Activated T-helper 17 cell treated with anti-CD3 and anti-CD28 coated beads, Interleukin-2, amount 50 U/mL, for 72 hours (primary cell): ENCODE measurements around the gene OR10H4. TPM values are rescaled to one million over a fixed set of nuclear protein-coding genes. Genes with fewer than 3 reads are reported as not detected.
A peak's percentile ranks its signal among the peaks of the same experiment; 100 is the strongest.
"Not testable (repeated sequence)": the region's sequence is repeated elsewhere in the genome, so short reads cannot be mapped to it uniquely, and the experiment has no call there.

ENCODE experiments used
- ATAC-seq: fragments of 150-1000 bp; cut with Tn5 transposase; replicated peaks from 2 replicates; pipeline ENCODE4 v1.10.0; 2021; ENCODE audit warnings: mild to moderate bottlenecking, moderate library complexity
- H3K27ac Mint-ChIP-seq: one replicate; pipeline ENCODE4 v1.8.0; 2022; ENCODE audit warnings: mixed read lengths
- H3K27me3 Mint-ChIP-seq: one replicate; pipeline ENCODE4 v1.8.0; 2022; ENCODE audit warnings: mixed read lengths
- H3K36me3 Mint-ChIP-seq: one replicate; pipeline ENCODE4 v1.8.0; 2022; ENCODE audit warnings: low read depth, mild to moderate bottlenecking, mixed read lengths
- H3K4me1 Mint-ChIP-seq: one replicate; pipeline ENCODE4 v1.8.0; 2022; ENCODE audit warnings: mixed read lengths
- H3K4me3 Mint-ChIP-seq: one replicate; pipeline ENCODE4 v1.8.0; 2022; ENCODE audit warnings: mild to moderate bottlenecking, mixed read lengths
- H3K9me3 Mint-ChIP-seq: one replicate; pipeline ENCODE4 v1.8.0; 2022; ENCODE audit warnings: mixed read lengths
- total RNA-seq, 2 donors: library from RNA; stranded (reverse); gene quantifications; one replicate each; pipeline ENCODE4 v1.2.3, GENCODE V29; 2022

Gene OR10H4
- not detected for total RNA-seq

- peaks cover 15% of the 10 kb centered on the region for H3K9me3 Mint-ChIP-seq
- H3K27ac Mint-ChIP-seq: no peak within 1 kb of the TSS
- H3K27me3 Mint-ChIP-seq: peaks cover 52% of the 10 kb centered on the region
- H3K4me1 Mint-ChIP-seq: no peaks in the 10 kb centered on the region
- H3K36me3 Mint-ChIP-seq: peaks cover 6% of the 10 kb centered on the region
- H3K4me3 Mint-ChIP-seq: no peak within 1 kb of the TSS
- no peak for ATAC-seq
These were observed at the start of gene OR10H4 for GRCh38 chr19:15948223-15949058. TSS of gene OR10H4 (plus strand) at chr19:15949008. CDS start at chr19:15949008, 0 bp downstream.

DNA sequence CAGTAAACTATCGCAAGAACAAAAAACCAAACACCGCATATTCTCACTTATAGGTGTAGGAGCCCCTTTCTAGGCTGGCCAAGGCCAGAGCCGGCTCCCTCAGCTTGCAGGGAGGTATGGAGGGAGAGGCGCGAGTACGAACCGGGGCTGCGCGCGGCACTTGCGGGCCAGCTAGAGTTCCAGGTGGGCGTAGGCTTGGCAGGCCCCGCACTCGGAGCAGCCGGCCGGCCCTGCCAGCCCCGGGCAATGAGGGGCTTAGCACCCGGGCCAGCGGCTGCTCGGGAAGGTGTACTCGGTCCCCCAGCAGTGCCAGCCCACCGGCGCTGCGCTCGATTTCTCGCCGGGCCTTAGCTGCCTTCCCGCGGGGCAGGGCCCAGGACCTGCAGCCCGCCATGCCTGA, 49.2 kb upstream of the OR10H4 start:
- not testable (repeated sequence) for H3K36me3 Mint-ChIP-seq, H3K27ac Mint-ChIP-seq, H3K9me3 Mint-ChIP-seq, H3K4me1 Mint-ChIP-seq, H3K4me3 Mint-ChIP-seq, ATAC-seq
- H3K27me3 Mint-ChIP-seq: peaks cover 31% of the 10 kb centered on the region

GRCh38 chr19:15900032-15900431, 48.8 kb upstream of the OR10H4 start:
- not testable (repeated sequence) for H3K4me1 Mint-ChIP-seq
- H3K27me3 Mint-ChIP-seq: peaks cover 35% of the 10 kb centered on the region

GRCh38 chr19:15900504-15900903, 48.3 kb upstream of the OR10H4 start:
- Mint-ChIP-seq H3K9me3 (peaks cover 6% of the 10 kb centered on the region), H3K27me3 (peaks cover 38% of the 10 kb centered on the region), H3K4me1 (no peaks in the 10 kb centered on the region), H3K4me3 (peak overlapping the region; percentile 28), H3K36me3 (no peaks in the 10 kb centered on the region), H3K27ac (no peak overlapping the region)
- ATAC-seq: no peak

More at GRCh38 chr19:15900032-15900431, 48.8 kb upstream of the OR10H4 start:
- peak overlapping the region; percentile 28 for H3K4me3 Mint-ChIP-seq
- not testable (repeated sequence) for ATAC-seq, H3K27ac Mint-ChIP-seq, H3K9me3 Mint-ChIP-seq, H3K36me3 Mint-ChIP-seq

- Mint-ChIP-seq H3K27me3 (peaks cover 42% of the 10 kb centered on the region), H3K4me3 (no peak overlapping the region), H3K27ac (no peak overlapping the region), H3K9me3 (peaks cover 6% of the 10 kb centered on the region), H3K4me1 (no peaks in the 10 kb centered on the region), H3K36me3 (no peaks in the 10 kb centered on the region)
- no peak for ATAC-seq
These were observed 46.6 kb upstream of the OR10H4 start for GRCh38 chr19:15902254-15902653.

- not testable (repeated sequence) for H3K27ac Mint-ChIP-seq, H3K36me3 Mint-ChIP-seq, H3K4me1 Mint-ChIP-seq, ATAC-seq, H3K9me3 Mint-ChIP-seq, H3K4me3 Mint-ChIP-seq
- H3K27me3 Mint-ChIP-seq: peaks cover 45% of the 10 kb centered on the region
These were observed 45.9 kb upstream of the OR10H4 start for GRCh38 chr19:15902898-15903297.

DNA sequence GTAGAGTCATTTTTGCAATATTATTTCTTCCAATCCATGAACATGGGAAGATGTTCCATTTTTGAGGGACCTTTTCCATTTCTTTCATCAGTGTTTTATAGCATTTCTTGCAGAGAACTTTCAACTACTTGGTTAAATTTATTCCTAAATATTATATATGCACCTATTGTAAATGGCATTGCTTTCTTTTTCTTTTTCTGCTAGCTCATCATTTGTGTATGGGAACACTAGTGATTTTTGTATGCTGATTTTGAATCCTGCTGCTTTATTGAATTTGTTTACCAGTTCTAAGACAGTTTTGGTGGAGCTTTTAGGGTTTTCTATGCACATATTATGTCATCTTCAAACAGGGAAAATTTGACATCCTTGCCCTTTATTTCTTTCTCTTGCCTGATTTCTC, 43.8 kb upstream of the OR10H4 start:
- no peak for ATAC-seq
- peaks cover 40% of the 10 kb centered on the region for H3K27me3 Mint-ChIP-seq
- no peak overlapping the region for H3K27ac Mint-ChIP-seq
- no peaks in the 10 kb centered on the region for H3K36me3 Mint-ChIP-seq
- peaks cover 6% of the 10 kb centered on the region for H3K9me3 Mint-ChIP-seq
- no peaks in the 10 kb centered on the region for H3K4me1 Mint-ChIP-seq
- no peak overlapping the region for H3K4me3 Mint-ChIP-seq

DNA sequence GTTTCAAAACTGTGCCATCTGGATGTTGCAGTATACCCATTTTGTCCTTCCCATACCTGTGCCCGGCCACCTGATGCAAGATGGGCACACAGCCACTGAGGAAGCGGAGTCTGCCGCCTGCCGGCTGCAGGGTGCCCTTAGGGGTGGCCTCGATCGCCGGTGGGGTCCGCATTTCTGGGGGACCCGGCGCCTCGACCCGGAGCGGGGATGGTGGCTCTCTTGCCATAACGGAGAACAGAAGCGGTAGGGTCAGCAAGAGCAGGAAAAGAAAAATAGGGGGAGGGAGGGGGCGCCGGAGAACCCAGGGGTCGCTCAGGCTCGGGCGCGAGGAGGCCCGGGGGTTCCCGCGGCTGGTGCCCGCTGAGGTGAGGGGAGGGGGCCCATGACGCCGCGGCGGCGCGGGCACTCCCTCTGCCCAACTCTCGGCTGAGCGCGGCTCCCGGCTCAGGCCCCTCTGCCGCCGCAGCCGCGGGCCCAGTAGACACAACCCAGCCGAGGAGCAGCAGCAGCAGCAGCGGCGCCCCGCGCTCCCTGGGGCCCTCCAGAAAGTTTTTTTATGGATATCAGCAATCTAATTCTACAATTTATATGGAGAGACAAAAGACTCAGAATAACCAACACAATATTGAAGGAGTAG, 37.1 kb upstream of the OR10H4 start:
- Mint-ChIP-seq H3K4me1 (no peaks in the 10 kb centered on the region), H3K36me3 (no peaks in the 10 kb centered on the region), H3K27ac (no peak overlapping the region), H3K4me3 (no peak overlapping the region), H3K27me3 (peaks cover 44% of the 10 kb centered on the region), H3K9me3 (peaks cover 4% of the 10 kb centered on the region)
- ATAC-seq: no peak

- ATAC-seq: no peak
- Mint-ChIP-seq H3K4me1 (no peaks in the 10 kb centered on the region), H3K36me3 (no peaks in the 10 kb centered on the region), H3K4me3 (no peak overlapping the region), H3K27ac (no peak overlapping the region), H3K9me3 (peaks cover 4% of the 10 kb centered on the region), H3K27me3 (peaks cover 48% of the 10 kb centered on the region)
These were observed 35.4 kb upstream of the OR10H4 start for GRCh38 chr19:15913384-15913783.

DNA sequence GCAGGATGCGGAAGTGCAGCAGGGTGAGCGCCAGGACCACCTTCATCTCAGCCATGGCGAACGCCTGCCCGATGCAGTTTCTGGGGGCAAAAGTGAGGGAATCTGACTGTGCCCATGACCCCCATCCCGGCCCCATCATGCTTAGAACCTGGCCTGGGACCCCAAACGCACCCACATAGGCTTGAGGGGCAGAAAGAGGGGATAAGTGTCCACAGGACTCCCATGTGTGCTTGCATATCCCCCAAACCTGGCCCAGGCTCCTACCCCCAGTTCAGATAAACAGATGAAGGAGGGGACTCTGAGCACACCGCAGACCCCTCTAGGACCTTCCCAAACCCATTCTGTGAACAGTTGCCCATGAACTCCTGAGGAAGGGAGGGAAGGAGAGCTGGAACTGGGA, 35.0 kb upstream of the OR10H4 start:
- Mint-ChIP-seq H3K27ac (no peak overlapping the region), H3K27me3 (peaks cover 51% of the 10 kb centered on the region), H3K9me3 (peaks cover 4% of the 10 kb centered on the region), H3K4me3 (no peak overlapping the region), H3K36me3 (no peaks in the 10 kb centered on the region), H3K4me1 (no peaks in the 10 kb centered on the region)
- ATAC-seq: no peak

DNA sequence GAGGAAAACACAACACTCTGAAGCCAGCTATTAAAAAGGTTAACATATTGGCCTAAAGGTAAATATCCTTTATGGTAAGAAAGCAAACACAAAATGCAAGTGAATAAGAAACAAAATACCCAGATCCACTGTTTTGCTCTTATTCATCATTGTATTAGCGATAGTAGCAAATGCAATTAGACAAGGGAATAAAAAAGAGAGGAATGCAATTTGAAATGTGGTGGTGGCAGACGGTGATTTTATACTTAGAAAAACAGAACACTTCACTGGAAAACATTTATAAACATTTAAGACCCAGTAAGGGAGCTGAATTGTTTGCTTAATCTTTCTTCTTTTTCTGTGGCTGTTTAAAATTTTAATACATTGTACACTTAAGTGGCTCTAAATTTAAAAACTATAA, 33.7 kb upstream of the OR10H4 start:
- Mint-ChIP-seq H3K9me3 (peaks cover 4% of the 10 kb centered on the region), H3K4me1 (no peaks in the 10 kb centered on the region), H3K4me3 (no peak overlapping the region), H3K27ac (no peak overlapping the region), H3K36me3 (no peaks in the 10 kb centered on the region), H3K27me3 (peaks cover 56% of the 10 kb centered on the region)
- ATAC-seq: no peak

DNA sequence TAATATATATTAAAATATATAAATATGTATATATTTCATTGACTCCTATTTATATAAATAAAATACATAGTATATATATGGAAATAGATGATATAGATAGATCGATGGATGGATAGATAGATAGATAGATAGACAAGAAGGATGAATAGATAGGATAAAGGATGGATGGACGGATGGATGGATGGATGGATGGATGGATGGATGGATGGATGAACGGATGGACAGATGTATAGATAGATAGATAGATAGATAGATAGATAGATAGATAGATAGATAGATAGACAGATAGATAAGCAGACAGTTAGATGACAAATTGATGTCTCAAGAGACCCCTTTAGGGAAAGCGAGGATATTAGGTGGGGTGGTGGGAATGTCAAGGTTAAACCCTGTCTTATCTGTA, 29.6 kb upstream of the OR10H4 start:
- Mint-ChIP-seq H3K4me1 (no peaks in the 10 kb centered on the region), H3K27me3 (peaks cover 49% of the 10 kb centered on the region), H3K9me3 (peaks cover 4% of the 10 kb centered on the region), H3K36me3 (no peaks in the 10 kb centered on the region), H3K27ac (no peak overlapping the region), H3K4me3 (no peak overlapping the region)
- no peak for ATAC-seq

DNA sequence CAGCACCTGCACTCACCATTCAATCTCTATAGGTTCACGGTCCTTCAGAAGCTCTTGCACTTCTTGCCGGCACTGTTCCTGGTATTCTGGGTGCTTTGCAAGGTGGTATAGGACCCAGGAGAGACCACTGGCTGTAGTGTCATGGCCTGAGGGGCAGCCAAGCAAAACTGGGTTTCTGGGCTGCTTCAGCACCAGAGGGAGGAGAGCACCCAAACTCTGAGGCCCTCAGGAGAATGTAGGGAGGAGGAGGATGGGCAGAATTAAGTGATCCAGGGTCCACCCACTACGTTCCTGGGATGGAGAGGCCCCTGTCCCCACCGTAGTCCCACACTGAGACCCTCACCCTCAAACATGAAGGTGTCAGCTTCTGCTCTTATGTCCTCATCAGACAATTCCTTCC, 26.8 kb upstream of the OR10H4 start:
- H3K4me1 Mint-ChIP-seq: no peaks in the 10 kb centered on the region
- H3K36me3 Mint-ChIP-seq: no peaks in the 10 kb centered on the region
- H3K27ac Mint-ChIP-seq: no peak overlapping the region
- H3K4me3 Mint-ChIP-seq: no peak overlapping the region
- ATAC-seq: no peak
- H3K27me3 Mint-ChIP-seq: peaks cover 42% of the 10 kb centered on the region
- H3K9me3 Mint-ChIP-seq: no peaks in the 10 kb centered on the region

DNA sequence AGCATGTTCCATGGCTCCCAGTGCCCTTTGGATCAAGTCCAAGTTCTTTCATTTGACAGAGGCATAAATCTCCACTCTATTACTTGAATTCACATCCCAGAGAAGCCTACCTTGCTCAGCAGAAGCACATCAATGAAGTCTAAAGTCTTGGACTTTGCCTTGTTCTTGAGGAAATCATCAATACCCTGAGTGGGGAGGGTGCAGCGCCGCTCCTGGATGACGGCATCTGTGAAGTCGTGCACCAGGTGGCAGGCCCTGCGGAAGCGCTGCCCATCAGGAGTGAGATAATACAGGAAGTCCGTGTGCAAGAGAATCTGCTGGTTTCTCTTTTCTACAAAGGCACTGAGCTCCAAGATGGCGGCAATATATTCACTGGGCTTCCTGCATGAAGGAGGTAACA, 25.1 kb upstream of the OR10H4 start:
- H3K9me3 Mint-ChIP-seq: no peaks in the 10 kb centered on the region
- peaks cover 38% of the 10 kb centered on the region for H3K27me3 Mint-ChIP-seq
- H3K27ac Mint-ChIP-seq: no peak overlapping the region
- no peak overlapping the region for H3K4me3 Mint-ChIP-seq
- H3K4me1 Mint-ChIP-seq: no peaks in the 10 kb centered on the region
- no peaks in the 10 kb centered on the region for H3K36me3 Mint-ChIP-seq
- no peak for ATAC-seq

DNA sequence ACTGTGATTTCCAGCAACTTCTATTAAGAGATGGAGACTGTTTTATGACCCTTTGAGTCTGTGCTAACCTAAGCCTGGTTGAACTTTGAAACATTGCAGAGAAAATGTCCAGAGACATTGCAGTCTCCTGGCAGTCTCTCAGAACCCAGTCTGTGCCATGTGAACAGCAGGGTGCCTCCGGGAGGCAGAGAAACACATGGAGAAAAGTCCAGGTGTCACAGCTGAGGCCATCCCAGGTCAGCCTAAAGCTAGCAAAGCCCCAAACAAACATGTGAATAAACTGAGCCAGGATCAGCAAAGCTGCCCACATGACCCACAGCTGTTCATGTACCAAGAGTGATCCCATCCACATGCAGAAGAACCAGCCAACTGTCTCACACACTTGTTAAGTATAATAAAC, 22.3 kb upstream of the OR10H4 start:
- Mint-ChIP-seq H3K4me3 (no peak overlapping the region), H3K4me1 (no peaks in the 10 kb centered on the region), H3K27me3 (peaks cover 34% of the 10 kb centered on the region), H3K9me3 (no peaks in the 10 kb centered on the region), H3K36me3 (peaks cover 7% of the 10 kb centered on the region), H3K27ac (no peak overlapping the region)
- no peak for ATAC-seq
